Measurements from ENCODE around the gene MORF4L1.

GRCh38 chr15:78925956-78926743, 53.5 kb downstream of the MORF4L1 start:
- TF ChIP-seq CTCF (IDR thresholded peaks at IDR 0.05): no peak
- no peak for TF ChIP-seq PRRX2 (CRISPR knock-in tag; IDR thresholded peaks at IDR 0.05)
- no peak for TF ChIP-seq KAT7 (CRISPR knock-in tag; IDR thresholded peaks at IDR 0.05; ENCODE audit: borderline replicate concordance)
- no peak for TF ChIP-seq GTF2I (CRISPR knock-in tag; conservative IDR thresholded peaks at IDR 0.05)
